G401.6 (cell line): ENCODE results near the gene TNFAIP8L1.
A peak's percentile ranks its signal among the peaks of the same experiment; 100 is the strongest.
"Not testable (repeated sequence)": the region's sequence is repeated elsewhere in the genome, so short reads cannot be mapped to it uniquely, and the experiment has no call there.

ENCODE experiments used
- FAIRE-seq: peaks from 2 replicates; lab custom pipeline; 2012; peaks lifted over from hg19 to GRCh38; lab: Jason Lieb, UNC

Gene TNFAIP8L1

DNA sequence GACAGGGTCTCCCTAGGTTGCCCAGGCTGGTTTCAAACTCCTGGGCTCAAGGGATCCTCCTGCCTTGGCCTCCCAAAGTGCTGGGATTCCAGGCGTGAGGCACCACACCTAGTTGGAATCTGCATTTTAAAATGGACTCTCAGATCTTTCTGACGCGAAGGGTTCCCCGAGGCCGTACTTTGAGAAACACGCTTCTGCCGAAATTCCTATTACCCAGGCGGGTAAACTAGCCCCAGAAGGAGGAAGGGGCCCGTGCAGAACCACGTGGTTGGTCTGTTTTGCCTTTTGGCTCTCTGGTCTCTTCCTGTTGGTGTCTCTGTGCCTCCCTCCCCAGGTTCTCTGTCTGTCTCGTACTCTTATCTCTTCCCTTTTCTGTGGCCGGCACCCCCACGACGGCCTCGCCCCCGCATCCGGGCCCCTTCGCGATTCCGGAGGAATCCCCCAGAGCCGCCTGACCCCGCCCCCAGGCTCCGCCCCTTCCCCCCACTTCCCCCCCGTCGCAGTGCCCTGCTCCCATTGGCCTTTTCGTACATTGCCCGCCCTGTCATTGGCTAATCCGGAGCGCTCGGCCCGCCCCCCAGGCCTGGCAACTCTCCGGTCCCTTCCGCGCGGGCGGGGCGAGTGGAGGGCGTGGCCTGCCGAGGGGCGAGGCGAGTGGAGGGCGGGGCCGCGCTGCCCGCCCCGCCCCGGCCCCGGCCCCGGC, at the start of gene TNFAIP8L1:
Gene TNFAIP8L1, plus strand, starts transcription at position 689 of the 703 bp plus-strand sequence. CDS start 12,354 bp downstream, outside the sequence.
- FAIRE-seq, result no peak

DNA sequence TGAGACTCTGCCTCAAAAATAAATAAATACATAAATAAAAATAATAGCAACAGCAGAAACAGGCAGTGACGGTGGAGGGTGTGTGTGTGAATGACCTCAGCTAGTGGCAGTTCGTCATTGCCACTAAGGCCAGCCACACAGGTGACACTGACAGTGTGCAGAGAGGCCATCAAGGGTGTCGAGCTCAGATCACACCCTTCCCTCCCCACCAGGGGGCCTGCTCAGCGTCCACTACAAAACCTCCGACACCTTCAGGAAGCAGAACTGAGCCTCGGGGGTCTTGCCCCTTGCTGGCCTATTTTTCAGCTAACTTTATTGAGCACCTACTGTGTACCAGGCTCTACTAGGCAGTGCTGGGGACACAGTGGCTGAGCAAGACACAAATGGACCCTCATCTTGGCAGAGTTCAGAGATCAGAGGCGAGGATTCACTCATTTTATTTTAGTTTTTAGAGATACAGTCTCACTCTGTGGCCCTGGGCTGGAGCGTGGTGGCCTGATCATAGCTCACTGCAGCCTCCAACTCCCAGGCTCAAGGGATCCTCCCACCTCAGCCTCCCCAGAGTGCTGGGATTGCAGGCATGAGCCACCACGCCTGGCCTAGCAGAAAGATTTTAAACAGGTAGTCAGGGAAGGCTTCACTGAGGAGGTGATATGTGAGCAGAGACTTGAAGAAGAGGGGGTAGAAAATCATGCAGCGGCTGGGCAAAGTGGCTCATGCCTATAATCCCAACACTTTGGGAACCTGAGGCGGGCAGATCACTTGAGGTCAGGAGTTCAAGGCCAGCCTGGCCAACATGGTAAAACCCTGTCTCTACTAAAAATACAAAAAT, 49.5 kb upstream of the TNFAIP8L1 start:
- FAIRE-seq, result no peak

DNA sequence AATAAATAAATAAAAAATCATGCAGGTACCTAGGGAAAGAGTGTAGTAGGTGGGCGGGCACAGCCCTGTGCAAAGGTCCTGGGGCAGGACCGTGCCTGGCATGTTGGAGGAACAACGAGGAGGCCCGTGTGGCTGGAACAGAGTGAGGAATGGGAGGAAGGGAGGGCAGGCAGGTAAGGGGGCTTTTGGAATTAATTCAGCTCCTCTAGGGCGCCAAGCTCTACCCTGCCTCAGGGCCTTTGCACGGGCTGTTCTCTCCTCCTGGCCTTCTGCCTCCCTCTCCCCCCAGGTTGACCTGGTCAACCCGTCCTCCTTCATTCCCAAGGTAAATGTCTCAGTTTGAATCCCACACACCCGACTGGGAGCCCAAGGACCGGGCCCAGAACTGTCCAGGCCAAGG, 48.8 kb upstream of the TNFAIP8L1 start:
- no peak for FAIRE-seq

DNA sequence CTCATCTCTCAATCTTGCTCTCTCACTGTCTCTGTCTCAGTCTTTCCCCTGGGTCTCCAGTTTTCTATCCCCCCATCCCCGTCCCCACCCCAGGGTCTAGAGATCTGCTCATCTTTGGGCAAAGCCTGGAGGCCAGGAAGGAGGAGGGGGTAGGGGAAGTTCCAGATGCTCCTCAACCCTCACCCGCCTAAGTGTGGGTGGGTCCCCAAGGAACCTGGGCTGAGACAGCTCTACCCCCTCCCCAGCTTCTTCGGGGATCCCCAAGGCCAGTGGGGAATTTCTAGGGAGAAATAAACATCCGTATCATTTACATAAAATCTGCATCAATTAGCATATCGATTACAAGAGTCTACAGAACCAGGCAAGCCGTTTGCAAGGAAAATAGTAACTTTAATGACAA, 48.0 kb upstream of the TNFAIP8L1 start:
- no peak for FAIRE-seq

DNA sequence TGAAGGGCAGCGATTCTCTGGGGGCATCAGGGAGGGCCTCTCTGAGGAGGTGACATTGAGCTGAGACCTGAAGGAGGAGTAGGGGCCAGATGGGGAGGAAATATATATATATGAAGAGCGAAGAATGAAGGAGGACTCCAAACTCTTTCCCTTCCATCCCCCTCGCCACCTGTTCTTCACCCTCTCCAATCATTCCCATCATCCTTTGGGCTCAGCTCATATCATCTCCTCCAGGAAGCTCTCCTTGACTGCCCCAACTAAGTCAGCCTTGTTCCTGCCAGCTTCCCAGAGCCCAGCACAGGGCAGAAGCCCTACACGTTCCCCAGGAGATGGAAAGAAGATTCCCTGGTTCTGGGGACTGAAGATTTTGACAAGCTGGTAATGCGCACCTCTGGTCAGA, 46.9 kb upstream of the TNFAIP8L1 start:
- FAIRE-seq, result no peak

DNA sequence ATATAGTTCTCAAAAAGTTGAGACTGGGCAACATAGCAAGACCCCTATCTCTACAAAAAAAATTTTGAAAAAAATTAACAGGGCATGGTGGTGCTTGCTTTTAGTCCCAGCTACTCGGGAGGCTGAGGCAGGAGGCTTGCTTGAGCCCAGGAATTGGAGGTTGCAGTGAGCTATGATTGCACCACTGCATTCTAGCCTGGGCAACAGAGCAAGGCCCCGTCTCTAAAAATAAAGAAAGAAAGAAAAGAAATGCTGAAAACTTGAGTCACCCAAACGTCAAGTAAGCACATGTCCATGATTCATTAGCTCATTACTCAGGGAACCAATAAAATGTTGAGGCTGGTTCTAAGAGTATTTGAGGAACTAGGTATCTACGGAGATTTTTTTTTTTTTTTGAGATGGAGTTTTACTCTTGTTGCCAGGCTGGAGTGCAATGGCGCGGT, 45.9 kb upstream of the TNFAIP8L1 start:
- peak; percentile 93 for FAIRE-seq

DNA sequence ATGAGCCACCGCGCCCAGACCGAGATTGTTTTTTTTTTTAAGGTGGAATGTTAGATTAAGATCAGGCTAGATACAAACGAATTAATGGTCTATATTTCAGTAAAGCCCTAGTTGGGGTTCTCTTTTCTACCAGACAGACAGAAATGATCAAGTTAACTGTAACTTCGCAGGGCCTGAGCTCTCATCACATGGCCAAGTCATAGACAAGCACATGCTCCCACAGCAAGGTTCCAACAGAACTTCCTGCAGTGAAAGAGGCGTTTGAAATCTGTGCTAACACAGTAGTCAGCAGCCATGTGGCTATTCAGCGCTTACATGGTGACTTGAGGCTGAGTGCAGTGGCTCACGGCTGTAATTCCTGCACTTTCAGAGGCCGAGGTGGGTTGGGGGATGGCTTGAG, 45.1 kb upstream of the TNFAIP8L1 start:
- peak; percentile 81 for FAIRE-seq

DNA sequence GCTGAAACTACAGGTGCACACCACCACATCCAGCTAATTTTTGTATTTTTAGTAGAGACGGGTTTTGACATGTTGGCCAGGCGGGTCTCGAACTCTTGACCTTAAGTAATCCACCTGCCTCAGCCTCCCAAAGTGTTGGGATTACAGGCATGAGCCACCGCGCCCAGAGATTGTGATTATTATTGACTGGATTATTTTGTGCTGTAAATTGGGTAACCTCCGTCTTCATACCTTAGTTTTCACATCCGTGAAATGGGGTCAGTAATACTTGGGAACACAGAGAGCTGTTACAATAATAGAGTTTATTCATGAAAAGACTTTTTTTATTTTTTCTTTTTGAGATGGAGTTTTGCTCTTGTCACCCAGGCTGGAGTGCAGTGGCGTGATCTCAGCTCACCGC, 44.2 kb upstream of the TNFAIP8L1 start:
- not testable (repeated sequence) for FAIRE-seq

DNA sequence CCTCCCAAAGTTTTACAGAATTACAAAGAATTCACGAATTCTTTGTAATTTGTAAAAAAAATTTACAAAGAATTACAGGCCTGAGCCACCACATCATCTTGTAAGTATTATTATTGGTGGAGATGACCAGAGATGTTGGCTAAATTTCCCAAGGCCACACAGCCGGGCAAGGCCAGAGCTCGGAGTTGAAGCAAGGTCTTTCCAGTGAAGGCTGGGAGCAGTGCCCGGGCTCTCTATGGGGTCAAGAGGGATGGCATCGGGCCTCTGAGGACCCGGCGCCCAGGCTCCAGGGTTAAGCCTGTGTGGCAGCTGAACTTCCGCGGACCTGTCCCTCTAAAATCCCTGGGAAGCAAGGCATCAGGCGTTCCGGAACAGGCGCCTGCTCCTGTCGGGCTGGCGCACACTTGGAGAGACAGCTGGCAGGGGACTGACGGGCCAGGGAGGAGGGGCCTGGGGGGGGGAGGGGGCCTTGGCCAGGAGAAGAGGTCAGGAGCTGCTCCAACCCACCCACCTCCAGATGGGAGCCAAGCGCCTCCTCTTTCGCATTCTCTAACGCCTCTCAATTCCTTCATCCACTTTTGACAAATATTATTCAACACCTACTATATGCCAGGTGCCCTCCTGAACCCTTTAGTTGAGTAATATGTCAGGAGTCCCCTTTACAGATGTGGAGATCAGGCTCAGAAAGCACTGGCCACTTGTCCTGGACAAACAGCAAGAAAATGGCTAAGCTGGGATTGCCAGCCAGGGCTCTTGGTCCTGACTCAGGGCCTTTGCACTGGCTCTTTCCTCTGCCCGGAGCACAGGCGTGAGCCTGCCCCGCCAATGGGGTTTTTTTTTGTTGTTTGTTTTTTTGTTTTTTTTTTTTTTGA, 43.0 kb upstream of the TNFAIP8L1 start:
- no peak for FAIRE-seq

DNA sequence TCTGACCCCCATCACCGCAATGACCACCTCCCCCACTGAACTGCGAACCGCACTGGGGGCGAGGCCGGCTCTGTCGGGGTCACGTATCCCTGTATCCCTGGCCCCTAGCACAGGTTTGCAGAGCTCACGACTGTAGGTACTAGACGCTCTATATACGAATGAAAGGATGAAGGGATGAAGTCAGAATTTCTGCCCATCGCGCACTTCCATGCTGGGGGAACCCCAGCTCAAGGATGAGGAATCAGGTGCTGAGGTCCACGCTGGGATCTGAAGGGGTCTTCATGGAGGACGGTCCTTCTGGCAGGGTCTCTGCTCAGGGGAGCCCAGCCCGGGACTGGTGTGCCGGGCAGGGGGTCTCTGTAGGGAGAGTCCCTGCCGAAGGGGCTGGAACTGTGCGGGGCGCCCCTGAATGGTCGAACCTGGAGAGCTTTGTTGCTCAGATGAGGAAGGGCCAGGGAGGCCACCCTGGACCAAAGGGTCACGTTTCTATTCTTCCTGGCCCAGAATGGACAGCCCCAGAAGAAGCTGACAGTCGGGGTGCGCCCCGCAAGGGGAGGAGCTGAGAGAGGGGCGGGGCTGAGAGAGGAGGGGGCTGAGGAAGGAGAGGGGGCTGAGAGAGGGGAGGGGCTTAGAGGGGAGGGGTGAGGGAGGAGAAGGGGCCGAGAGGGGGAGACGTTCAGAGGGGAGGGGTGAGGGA, 41.9 kb upstream of the TNFAIP8L1 start:
- FAIRE-seq, result no peak

DNA sequence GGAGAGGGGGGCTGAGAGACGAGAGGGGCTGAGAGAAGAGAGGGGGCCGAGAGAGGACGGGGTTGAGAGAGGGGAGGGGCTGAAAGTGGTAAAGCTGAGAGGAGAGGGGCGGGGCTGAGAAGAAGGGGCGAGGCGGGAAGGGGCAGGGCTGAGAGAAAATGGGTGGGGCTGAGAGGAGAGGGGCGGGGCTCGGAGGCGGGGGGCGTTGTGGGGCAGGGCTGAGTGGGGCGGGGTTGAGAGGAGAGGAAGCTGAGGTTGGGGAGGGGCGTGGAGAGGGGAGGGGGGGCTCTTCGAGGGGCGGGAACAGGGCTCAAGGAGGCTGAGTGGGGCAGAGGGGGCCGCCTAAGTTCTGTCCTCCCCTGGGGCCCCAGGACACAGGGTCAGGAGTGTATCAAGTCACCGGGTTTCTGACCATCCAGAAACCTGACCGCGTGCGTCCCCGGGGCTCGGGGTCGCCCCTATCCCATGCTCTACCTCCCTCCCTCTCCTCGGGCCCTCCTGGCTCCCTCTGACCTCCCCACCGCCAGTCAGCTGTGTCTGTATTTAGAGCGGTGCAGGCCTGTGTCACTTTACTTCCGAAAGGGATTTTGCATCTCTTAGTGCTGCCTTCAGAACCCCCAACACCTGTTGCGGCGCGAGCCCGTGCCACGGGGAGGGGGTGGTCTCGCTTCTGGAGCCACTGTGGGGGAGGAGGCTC, 41.2 kb upstream of the TNFAIP8L1 start:
- FAIRE-seq, result no peak

DNA sequence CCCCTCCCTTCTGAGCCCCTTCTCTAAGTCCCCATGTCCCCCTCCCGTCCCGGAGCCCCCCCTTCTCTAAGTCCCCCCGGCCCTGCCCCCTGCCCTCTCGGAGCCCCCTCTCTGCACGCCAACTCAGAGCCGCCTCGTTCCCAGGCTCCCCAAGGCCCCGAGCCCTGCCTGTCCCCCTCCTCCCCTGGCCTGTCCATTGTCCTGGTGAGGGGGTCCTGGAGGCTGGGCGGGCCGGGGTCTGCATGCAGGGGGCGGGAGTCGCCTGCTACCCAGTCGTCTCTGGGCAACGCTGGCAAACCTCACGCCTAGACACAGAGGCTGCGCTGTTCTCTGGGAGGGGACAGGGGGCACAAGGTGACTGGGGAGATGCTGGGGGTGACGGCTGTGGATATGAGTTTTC, 40.6 kb upstream of the TNFAIP8L1 start:
- no peak for FAIRE-seq

DNA sequence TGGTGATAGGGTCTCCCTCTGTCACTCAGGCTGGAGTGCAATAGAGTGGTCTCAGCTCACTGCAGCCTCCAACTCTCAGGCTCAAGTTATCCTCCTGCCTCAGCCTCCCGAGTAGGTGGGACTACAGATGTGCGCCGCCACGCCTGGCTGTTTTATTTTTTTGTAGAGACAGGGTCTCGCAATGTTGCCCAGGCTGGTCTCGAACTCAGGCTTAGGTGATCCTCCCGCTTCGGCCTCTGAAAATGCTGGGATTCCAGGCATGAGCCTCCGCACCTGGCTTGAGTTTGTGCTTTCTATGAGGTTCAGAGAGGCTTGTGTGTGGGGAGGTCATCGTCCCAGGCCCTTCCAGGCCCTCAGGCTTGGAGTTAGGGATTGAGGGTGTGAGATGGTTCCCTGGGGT, 39.2 kb upstream of the TNFAIP8L1 start:
- no peak for FAIRE-seq

DNA sequence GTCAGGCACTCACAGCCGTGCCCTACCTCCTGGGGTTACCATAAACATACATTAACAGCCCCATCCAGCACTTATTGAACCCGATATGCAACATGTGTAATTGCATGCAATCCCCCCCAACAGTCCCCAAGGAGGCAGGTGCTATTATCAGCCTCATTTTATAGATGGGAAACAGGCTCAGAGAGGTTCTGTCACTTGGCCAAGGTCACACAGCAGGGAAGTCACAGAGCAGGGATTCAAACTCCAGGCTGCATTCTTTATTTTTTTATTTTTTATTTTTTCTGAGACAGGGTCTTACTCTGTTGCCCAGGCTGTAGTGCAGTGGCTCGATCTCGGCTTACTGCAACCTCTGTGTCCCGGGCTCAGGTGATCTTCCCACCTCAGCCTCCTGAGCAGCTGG, 38.4 kb upstream of the TNFAIP8L1 start:
- FAIRE-seq, result no peak

DNA sequence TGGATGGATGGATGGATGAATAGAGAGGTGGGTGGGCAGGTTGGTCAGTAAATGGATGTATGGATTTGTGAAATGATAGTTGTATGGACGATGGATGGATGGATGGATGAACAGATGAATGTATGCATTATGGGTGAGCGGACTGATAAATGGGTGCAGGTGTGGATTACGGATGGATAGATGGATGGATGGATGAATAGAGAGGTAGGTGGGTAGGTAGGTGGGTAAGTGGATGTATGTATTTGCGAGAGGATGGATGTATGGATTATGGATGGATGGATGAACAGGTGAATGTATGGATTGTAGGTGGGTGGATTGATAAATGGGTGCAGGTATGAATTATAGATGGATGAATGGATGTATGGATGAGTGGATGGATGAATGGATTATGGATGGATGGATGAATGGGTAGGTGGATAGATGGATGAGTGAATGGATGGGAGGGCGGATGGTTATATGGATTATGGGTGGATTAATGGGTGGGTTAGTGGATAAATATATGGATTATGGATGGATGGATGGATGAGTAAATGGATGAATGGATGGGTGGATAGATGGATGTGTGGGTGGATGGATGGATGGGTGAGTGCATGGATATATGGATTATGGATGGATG, 37.0 kb upstream of the TNFAIP8L1 start:
- FAIRE-seq, result no peak

DNA sequence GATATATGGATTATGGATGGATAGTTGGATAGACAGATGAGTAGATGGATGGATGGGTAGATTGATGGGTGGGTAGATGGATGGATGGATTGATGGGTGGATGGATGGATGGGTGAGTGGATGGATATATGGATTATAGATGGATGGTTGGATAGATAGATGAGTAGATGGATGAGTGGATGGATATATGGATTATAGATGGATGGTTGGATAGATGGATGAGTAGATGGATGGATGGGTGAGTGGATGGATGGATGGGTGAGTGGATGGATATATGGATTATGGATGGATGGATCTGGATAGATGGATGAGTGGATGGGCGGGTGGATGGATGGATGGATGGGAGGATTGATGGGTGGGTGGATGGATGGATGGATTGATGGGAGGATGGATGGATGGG, 36.4 kb upstream of the TNFAIP8L1 start:
- FAIRE-seq, result no peak

DNA sequence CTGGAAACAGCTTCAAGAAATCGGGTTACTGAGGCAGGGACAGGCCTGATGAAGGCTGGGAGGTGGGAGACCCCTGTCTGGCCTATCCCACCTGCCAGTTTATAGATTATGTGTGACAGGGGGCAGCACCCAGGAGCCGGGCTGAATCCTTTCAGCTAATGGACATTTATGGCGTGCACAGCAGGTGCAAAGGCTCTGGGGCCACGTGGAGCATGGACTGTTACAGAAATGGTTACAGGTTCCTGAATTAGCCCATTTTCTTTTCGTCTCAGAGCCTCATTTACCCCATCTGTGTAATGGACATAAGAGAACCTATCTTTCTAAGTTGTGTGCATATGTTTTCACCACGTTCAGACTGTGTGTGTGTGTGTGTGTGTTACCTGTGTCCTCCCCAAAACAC, 34.4 kb upstream of the TNFAIP8L1 start:
- no peak for FAIRE-seq

DNA sequence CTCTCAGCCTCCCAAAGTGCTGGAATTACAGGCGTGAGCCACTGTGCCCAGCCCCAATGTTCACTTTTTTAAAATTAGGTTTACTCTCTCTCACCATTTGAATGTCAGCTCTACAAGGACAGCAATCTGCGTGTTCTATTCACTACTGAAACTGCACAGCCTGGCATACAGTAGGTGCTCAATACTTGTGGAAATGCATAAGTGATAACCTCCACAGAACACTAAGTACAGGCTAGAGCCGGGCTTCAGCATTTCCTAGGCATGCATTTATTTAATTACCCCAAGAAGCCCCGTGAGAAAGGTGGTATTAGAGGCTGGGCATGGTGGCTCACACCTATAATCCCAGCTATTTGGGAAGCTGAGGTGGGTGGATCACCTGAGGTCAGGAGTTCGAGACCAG, 33.1 kb upstream of the TNFAIP8L1 start:
- no peak for FAIRE-seq

DNA sequence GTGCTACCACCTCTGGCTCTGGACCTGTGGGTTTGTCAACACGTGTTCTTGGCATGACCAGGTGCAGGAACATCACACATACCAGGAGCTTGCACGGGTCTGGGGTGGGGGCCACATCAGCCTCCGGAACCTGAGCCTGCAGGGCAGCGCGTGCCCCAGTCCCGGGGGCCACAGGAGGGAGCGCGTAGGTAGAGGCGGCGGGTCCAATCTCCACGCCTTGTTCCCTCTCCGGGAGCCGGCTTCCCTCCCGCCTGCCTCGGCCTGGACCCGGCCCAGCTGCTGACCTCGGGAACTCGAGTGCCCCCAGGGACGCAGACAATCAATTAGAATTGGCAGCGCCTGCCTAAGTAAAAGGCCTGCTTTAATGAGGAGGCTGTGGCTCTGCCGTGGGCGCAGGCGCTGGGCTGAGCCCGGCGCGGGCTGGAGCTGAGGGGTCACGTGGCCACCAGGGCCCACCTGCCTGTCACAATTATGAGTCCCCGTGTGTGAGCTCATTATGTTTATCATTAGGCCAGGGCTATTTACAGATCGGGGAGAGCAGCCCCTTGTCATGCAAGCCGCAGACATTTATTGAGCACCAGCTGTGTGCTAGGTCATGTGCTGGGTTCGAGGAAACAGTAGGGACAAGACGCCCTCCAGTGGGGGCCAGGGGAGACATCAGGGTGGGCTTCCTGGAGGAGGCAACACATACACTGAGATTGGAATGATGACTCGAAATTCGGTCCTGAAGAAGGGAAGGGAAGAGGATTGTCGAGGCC, 32.2 kb upstream of the TNFAIP8L1 start:
- no peak for FAIRE-seq

DNA sequence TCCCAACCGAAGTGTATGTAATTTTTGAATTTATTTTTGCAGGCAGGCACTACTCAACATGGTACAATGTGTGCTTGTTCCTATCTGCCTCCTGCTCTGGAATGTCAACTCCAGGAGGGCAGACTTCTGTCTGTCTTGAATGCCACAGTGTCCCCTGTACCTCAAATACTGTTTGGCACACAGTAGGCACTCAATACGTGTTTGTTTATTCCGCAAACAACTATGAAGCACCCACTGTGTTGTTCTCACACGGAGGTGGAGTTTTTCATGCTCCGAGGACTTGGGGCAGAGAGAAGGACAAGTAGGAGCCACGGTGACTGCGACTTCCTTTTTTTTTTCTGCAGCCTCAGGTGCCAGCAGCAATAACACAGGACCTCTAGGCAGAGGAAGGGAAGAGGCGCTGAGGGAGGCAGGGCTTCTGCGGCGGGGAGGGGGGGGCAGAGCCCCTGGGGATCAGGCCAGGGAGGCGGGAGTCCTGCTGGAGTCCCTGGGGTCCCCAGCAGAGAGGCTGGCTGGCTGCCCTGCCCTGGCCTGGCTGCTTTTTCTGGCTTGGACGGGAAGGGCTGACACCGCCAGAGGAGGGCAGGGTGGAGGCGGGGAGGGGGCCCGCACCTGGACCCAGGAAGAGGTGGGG, 29.3 kb upstream of the TNFAIP8L1 start:
- no peak for FAIRE-seq
